Skeletal muscle satellite cell (primary cell): ENCODE results near the gene AIMP2. TPM values are rescaled to one million over a fixed set of nuclear protein-coding genes. Genes with fewer than 3 reads are reported as not detected.
A peak's percentile ranks its signal among the peaks of the same experiment; 100 is the strongest.
"Not testable (repeated sequence)": the region's sequence is repeated elsewhere in the genome, so short reads cannot be mapped to it uniquely, and the experiment has no call there.

ENCODE experiments used
- H3K27me3 ChIP-seq: 2 replicates; pipeline ENCODE4 v1.7.0; 2013; ENCODE audit warnings: low read length; ENCODE audit not compliant: control insufficient read depth, insufficient read depth
- H3K36me3 ChIP-seq: 2 replicates; pipeline ENCODE4 v1.7.0; 2013; ENCODE audit warnings: mild to moderate bottlenecking, control low read depth, low read length; ENCODE audit not compliant: insufficient read depth
- H3K4me1 ChIP-seq: 2 replicates; pipeline ENCODE4 v1.7.0; 2013; ENCODE audit warnings: low read length; ENCODE audit not compliant: control insufficient read depth, insufficient read depth
- H3K4me2 ChIP-seq: 2 replicates; pipeline ENCODE4 v1.7.0; 2013; ENCODE audit warnings: mild to moderate bottlenecking, low read length
- H3K4me3 ChIP-seq: 2 replicates; pipeline ENCODE4 v1.7.0; 2013; ENCODE audit warnings: low read length
- H3K9ac ChIP-seq: 2 replicates; pipeline ENCODE4 v1.7.0; 2013; ENCODE audit warnings: mild to moderate bottlenecking, low read depth, low read length, moderate library complexity
- H3K9me3 ChIP-seq: replicated peaks from 2 replicates; pipeline ENCODE4 v1.7.0; 2013; ENCODE audit warnings: mild to moderate bottlenecking, control low read depth, low read length
- total RNA-seq: library from RNA; depleted of rRNA; stranded (reverse); fragments of >200 nt; gene quantifications from 2 replicates; pipeline ENCODE4 v1.2.3, GENCODE V29; 2012; rRNA removed

AIMP2 gene
- 81.4 and 99.2 TPM in 2 replicates for total RNA-seq

DNA sequence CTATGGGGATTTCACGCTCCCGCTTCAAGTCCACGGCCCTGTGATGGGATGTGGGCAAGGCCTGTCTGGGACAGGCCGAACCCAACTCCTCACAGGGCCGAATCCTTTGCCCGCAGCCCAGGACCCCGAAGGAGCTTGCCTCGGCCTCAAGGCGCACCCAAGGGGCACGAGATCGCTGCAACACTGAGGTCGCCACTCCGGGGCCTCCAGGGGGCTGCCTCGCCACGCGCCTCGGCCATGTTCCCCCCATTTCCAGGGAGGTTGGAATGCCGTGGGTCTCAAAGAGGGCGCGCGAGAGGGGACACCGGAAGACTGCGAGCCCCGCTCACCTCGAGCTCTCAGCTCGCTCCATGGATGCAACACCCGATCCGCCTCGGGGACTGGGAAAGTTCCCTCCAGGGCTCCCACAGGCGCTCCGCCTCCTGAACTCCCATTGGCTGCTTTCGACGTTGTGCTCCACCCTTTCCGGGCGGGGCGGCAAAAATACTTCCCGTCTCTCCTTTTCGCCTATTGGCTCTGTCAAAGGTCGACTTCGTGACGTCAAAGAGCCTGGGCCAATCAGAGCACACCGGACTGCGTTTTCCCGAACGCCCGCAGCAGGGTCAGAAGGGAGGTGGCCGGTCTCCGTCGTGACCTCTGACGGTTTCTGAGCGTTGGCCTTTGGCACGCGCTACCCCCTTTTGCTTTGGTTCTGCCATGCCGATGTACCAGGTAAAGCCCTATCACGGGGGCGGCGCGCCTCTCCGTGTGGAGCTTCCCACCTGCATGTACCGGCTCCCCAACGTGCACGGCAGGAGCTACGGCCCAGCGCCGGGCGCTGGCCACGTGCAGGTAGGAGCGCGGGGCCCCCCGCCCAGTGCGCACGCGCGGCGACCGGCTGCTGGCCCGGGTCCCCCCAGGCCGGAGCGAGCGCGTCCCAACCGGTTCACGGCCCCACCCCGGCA, at the start of gene AIMP2, which contains the start of gene PMS2:
Gene AIMP2 (plus strand): TSS at position 605 of the 944 bp plus-strand sequence. CDS start 92 bp downstream, at position 697.
Gene PMS2 (minus strand): TSS at position 382 of the 944 bp plus-strand sequence. CDS start 30 bp downstream, at position 352.
- H3K36me3 ChIP-seq, result peaks cover 11% of the 10 kb centered on the region
- H3K9me3 ChIP-seq, result no peaks in the 10 kb centered on the region
- peak within 1 kb of the TSS; percentile 93 for H3K4me2 ChIP-seq
- no peaks in the 10 kb centered on the region for H3K27me3 ChIP-seq
- peak within 1 kb of the TSS; percentile 95 for H3K9ac ChIP-seq
- peak within 1 kb of the TSS; percentile 95 for H3K4me3 ChIP-seq
- peaks cover 10% of the 10 kb centered on the region for H3K4me1 ChIP-seq

DNA sequence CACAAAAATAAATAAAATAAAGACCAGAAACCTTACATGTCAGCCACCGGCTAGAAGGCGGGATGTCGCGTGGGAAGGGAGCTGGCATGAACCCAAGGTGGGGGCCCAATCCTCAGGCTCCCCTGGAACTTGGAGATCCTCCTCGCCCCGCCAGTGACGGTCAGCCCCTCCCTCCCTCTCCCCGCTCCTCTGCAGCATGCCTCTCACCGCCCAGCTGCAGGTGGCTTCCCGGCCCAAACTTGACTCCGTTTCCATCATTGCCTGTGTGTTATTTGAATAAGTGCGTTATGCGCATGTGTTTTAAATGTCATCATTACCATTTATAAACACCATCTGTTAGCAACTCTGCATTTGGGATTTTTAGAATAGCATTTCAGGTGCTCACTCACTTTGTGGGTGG, 45.9 kb upstream of the AIMP2 start:
- not testable (repeated sequence) for H3K9me3 ChIP-seq, H3K27me3 ChIP-seq, H3K4me1 ChIP-seq, H3K9ac ChIP-seq, H3K4me3 ChIP-seq, H3K4me2 ChIP-seq, H3K36me3 ChIP-seq

DNA sequence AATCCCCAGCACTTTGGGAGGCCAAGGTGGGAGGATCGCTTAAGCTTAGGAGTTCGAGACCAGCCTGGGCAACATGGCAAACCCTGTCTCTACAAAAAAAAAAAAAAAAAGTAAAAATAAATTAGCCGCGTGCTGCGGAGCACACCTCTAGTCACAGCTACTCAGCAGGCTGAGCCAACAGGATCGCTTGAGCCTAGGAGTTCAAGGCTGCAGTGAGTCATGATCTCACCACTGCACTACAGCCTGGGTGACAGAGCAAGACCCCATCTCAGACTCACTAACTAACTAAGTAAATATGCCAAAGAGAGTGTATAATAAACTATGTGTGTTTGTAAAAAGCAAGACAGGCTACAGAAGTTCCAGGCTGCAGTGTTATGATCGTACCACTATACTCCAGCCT, 45.3 kb upstream of the AIMP2 start:
- not testable (repeated sequence) for H3K4me3 ChIP-seq, H3K9ac ChIP-seq, H3K27me3 ChIP-seq, H3K9me3 ChIP-seq, H3K4me1 ChIP-seq, H3K4me2 ChIP-seq, H3K36me3 ChIP-seq

DNA sequence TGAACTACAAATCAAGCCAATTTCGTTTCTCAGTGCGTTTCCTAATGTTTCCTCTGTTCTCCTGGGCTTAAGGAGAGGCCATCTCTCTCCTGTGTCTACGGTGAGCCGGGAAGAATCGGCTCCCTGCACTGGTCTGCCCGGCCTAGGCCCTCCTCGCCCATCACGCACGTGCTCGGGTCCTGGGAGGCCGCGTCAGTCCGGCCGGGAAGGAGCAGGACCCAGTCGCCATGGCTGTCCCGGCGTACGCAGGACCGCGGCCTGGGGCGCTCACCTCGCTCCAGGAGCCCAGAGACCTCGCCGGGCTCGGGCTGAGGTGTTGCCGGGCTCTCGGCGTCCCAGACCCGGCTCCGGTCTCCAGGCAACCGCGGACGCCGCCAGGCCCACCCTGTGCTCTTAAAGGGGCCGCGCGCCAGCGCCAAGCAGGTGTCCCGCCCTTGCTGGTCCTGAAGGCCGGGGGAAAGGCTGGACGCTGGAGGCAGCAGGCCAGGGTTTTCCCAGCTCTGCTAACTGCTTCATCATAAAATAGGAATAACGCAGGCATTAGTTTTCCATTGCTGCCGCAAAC, 38.6 kb upstream of the AIMP2 start, which contains the start of gene RSPH10B:
Gene RSPH10B (minus strand): TSS at position 343 of the 565 bp plus-strand sequence. CDS start 3,573 bp downstream, outside the sequence.
- H3K9me3 ChIP-seq, H3K27me3 ChIP-seq, H3K36me3 ChIP-seq, H3K4me1 ChIP-seq, H3K4me2 ChIP-seq, H3K9ac ChIP-seq, H3K4me3 ChIP-seq: not testable (repeated sequence)

DNA sequence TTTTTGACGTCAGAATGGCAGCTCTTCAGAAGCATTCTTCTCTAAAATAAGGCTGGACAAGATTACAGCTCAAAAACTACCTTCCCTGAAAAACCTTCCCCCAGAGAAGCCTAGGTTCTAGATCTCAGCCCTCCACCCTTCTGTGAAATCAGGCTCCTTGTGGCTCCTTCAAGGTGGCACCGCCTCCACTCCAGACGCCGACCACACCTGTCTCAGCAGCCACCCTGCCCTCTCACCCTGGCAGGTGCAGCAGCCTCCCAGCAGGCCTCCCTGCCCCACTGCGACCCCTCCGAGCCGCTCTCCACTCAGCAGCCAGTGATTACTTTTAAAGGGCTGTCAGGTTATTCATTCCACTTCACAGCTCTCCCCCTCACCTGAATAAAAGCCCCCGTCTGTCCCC, 35.5 kb upstream of the AIMP2 start:
- not testable (repeated sequence) for H3K4me1 ChIP-seq, H3K9ac ChIP-seq, H3K4me3 ChIP-seq, H3K27me3 ChIP-seq, H3K36me3 ChIP-seq, H3K4me2 ChIP-seq, H3K9me3 ChIP-seq

DNA sequence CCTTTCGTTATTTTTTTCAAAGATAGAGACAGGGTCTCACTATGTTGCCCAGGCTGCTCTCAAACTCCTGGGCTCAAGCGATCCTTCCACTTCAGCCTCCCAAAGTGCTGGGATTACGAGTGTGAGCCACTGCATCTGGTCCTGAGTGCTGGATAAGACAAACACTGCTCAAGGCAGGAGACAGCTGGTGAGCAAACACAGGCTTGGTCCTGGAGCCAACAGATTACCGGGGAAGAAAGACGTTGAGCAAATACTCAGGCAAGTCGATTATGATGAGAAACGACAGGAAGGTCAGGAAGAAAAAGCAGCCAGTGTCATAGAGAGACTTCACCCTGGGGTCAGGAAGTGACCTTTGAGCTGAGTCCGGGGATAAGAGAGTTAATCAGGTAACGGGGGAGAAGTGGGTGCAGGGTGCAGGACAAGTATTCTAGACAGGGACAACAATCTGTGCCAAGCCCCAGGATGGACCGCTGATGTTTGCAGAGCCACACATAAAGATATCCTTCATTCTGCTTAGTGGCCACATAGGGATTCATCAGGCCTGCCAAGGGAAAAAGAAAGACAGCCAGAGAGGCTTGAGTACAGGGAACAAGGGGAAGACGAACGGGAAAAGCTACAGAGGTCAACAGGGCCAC, 29.3 kb upstream of the AIMP2 start:
- H3K9ac ChIP-seq, H3K4me3 ChIP-seq, H3K4me1 ChIP-seq, H3K36me3 ChIP-seq, H3K27me3 ChIP-seq, H3K9me3 ChIP-seq, H3K4me2 ChIP-seq: not testable (repeated sequence)

DNA sequence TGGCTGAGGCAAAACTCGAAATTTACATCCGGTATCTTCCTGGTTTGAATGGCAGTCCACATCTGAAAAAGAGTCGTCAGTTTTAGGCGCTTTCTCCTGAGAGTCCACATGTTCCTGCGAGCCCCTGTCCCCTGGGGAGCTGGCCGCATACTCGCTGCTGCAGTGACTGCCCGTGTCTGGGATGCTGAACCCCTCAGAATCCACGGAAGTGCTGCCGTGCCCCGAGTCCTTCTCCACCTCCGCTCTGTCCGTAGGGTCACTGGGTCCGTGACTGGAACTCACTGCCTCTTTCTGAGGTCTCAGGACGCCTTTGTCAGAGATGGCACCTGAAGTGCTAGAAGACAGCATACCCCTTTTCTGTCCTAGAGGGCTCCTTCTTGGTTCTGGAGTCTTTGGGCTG, 22.0 kb upstream of the AIMP2 start:
- H3K4me1 ChIP-seq, H3K36me3 ChIP-seq, H3K4me2 ChIP-seq, H3K9ac ChIP-seq, H3K27me3 ChIP-seq, H3K4me3 ChIP-seq, H3K9me3 ChIP-seq: not testable (repeated sequence)

DNA sequence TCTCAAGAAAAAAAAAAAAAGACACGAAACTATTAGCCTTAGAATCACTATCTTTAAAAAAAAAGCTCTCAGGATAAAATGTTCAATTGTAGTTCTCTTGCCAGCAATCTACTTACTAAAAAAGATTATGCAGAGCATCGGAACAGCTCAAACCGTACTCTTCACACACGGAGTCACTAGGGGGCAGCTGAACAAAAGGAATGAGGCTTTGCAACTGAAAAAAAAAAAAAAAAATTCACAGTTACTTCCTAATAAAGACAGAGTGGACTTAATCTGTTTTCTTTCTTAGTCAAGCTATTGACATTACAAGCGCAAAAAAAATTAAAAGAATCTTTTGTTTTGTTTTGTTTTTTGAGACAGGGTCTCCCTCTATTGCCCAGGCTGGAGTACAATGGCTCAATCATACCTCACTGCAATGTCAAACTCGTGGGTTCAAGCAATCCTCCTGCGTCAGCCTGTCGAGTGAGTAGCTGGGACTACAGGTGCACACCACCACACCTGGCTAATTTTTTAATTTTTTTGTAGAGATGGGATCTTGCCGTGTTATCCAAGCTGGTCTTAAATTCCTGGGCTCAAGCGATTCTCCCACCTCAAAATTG, 11.8 kb upstream of the AIMP2 start:
- H3K4me3 ChIP-seq, result no peak overlapping the region
- peaks cover 23% of the 10 kb centered on the region for H3K36me3 ChIP-seq

DNA sequence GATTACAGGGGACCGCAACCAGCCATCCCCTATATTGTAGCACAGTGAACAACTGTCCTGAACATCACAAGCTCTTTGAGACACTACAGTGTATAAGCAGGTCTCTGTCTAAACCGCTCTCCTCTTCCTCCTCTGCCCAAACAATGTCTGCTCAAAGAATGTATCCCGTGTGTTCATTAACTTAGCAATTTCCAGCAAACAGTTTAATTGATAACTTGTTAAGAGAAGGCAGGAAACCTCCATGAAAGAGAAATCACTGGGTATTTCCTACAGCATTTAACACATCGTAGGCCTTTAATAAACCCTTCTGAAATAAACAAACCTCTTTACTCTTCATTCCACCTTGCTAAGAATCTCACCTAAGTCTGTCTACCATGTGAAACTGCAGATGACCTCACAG, 1.7 kb upstream of the AIMP2 start:
- Histone ChIP-seq H3K4me2 (no peak overlapping the region), H3K9me3 (no peaks in the 10 kb centered on the region), H3K9ac (no peak overlapping the region), H3K27me3 (no peaks in the 10 kb centered on the region), H3K4me1 (peaks cover 10% of the 10 kb centered on the region), H3K36me3 (peaks cover 5% of the 10 kb centered on the region), H3K4me3 (no peak overlapping the region)

More for the DNA sequence above, 11.8 kb upstream of the AIMP2 start:
- H3K9ac ChIP-seq, result no peak overlapping the region
- H3K4me2 ChIP-seq, result no peak overlapping the region
- no peaks in the 10 kb centered on the region for H3K27me3 ChIP-seq
- no peaks in the 10 kb centered on the region for H3K9me3 ChIP-seq
- H3K4me1 ChIP-seq, result peaks cover 10% of the 10 kb centered on the region

DNA sequence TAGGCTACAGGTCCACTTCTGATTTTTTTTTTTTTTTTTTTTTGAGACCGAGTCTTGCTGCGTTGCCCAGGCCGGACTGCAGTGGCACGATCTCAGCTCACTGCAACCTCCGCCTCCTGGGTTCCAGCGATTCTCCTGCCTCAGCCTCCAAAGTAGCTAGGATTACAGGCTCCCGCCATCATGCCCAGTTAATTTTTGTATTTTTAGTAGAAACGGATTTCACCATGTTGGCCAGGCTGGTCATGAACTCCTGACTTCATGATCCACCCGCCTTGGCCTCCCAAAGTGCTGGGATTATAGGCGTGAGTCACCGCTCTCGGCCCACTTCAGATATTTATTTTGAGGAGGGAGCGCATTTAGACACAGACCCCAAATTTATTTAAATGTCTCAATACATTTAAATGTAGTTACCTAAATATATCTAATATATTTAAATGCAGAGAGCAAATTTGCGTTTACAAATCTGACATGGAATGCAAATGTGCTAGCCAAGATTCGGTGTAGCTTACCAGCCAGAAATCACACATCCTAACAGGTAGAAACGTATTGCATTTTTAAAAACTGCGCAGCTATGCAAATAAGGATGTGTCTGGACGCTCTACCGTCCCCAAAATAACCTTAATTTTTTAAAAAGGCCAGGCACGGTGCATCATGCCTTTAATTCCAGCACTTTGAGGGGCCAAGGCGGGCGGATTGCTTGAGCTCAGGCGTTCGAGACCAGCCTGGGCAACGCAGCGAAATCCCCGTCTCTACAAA, 1.1 kb upstream of the AIMP2 start:
- Histone ChIP-seq H3K4me2 (peak overlapping the region; percentile 93), H3K36me3 (peaks cover 11% of the 10 kb centered on the region), H3K4me3 (peak overlapping the region; percentile 95), H3K9ac (peak overlapping the region; percentile 92)
- H3K4me1 ChIP-seq, H3K9me3 ChIP-seq, H3K27me3 ChIP-seq: not testable (repeated sequence)

DNA sequence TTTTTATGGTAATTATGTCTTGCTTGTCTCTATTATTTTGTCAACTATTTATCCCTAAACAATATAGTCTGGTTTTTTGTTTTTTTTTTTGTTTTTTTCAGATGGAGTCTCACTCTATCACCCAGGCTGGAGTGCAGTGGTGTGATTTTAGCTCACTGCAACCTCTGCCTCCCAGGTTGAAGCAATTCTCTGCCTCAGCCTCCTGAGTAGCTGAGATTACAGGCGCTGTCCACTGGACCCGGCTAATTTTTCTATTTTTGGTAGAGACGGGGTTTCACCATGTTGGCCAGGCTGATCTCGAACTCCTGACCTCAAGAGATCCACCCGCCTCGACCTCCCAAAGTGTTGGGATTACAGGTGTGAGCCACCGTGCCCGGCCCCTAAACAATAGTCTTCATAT, 1.3 kb downstream of the AIMP2 start:
- H3K9me3 ChIP-seq, H3K27me3 ChIP-seq: not testable (repeated sequence)
- Histone ChIP-seq H3K9ac (peak overlapping the region; percentile 95), H3K4me1 (peaks cover 15% of the 10 kb centered on the region), H3K36me3 (peaks cover 15% of the 10 kb centered on the region), H3K4me2 (peak overlapping the region; percentile 87), H3K4me3 (peak overlapping the region; percentile 95)
